Lung (tissue), 12 donors: ENCODE measurements around the gene ADORA2B. TPM values are rescaled to one million over a fixed set of nuclear protein-coding genes. Genes with fewer than 3 reads are reported as not detected.
"Not testable (repeated sequence)": the region's sequence is repeated elsewhere in the genome, so short reads cannot be mapped to it uniquely, and the experiment has no call there.

Source experiments
- ATAC-seq: fragments of 200-7000 bp; cut with Tn5 transposase; one replicate; pipeline ENCODE4 v1.9.1; 2020; ENCODE audit warnings: moderate number of reproducible peaks; ENCODE audit not compliant: insufficient read depth, low FRiP score
- DNase-seq, 3 donors: peaks; one replicate each; pipeline ENCODE4 v3.0.0-alpha.2; 2013 to 2017
- H3K27ac ChIP-seq, 2 donors: one replicate each; pipeline ENCODE4 v1.5.1; 2013; ENCODE audit warnings: mild to moderate bottlenecking in 2 of 2, moderate library complexity in 2 of 2, control low read depth in 1 of 2, inconsistent platforms in 1 of 2, low read depth in 1 of 2, low read length in 1 of 2
- H3K27me3 ChIP-seq, 3 donors: one replicate each; pipeline ENCODE4 v1.5.1; 2013; ENCODE audit warnings: low read length in 2 of 3; ENCODE audit not compliant: control insufficient read depth in 3 of 3, insufficient read depth in 3 of 3
- H3K36me3 ChIP-seq, 4 donors: one replicate each; pipeline ENCODE4 v1.5.1; 2013; ENCODE audit warnings: low read length in 4 of 4, mild to moderate bottlenecking in 1 of 4, moderate library complexity in 1 of 4; ENCODE audit not compliant: control insufficient read depth in 4 of 4, insufficient read depth in 4 of 4
- H3K4me1 ChIP-seq, 5 donors: one replicate each; pipeline ENCODE4 v1.5.1; 2013; ENCODE audit warnings: low read length in 5 of 5, mild to moderate bottlenecking in 2 of 5, moderate library complexity in 1 of 5; ENCODE audit not compliant: control insufficient read depth in 5 of 5, insufficient read depth in 5 of 5
- H3K4me3 ChIP-seq: one replicate; pipeline ENCODE4 v1.5.1; 2013; ENCODE audit warnings: mild to moderate bottlenecking, control low read depth, moderate library complexity
- H3K9ac ChIP-seq, 2 donors: one replicate each; pipeline ENCODE4 v1.5.1; 2013; ENCODE audit warnings: low read length in 2 of 2, control low read depth in 1 of 2; ENCODE audit not compliant: insufficient read depth in 1 of 2
- H3K9me3 ChIP-seq, 4 donors: one replicate each; pipeline ENCODE4 v1.5.1; 2013; ENCODE audit warnings: low read length in 3 of 4, mild to moderate bottlenecking in 1 of 4, moderate library complexity in 1 of 4; ENCODE audit not compliant: control insufficient read depth in 4 of 4, insufficient read depth in 3 of 4
- WGBS, 2 donors: extraction: QIAGEN DNeasy Blood & Tissue Kit; methylation state at CpG; one replicate each; pipeline ENCODE4 v1.1.7; 2013; 5-methylcytosine and 5-hydroxymethylcytosine counted together
- polyA plus RNA-seq, 2 donors: library from polyadenylated mRNA; stranded (reverse); fragments of 200-250 nt; gene quantifications; one replicate each; pipeline ENCODE4 v1.2.1, GENCODE V29; 2013
- total RNA-seq, 2 donors: library from RNA; depleted of rRNA in 1 of 2; stranded (reverse); fragments of >200 nt in 1 of 2; gene quantifications; one replicate each; pipeline ENCODE4 v1.2.1, GENCODE V29; 2014 to 2021
- TF ChIP-seq, protein P1 (sequence below): IDR thresholded peaks from 2 replicates; pipeline ENCODE4 v1.5.1; 2012; ENCODE audit warnings: mild to moderate bottlenecking; ENCODE audit errors: control extremely low read depth, extremely low read depth
- donor health status: control.
- donor health status: control.
- donor health status: Bipolar disorder and iron deficiency.
- donor health status: healthy.
- donor health status: DM: yes; HTN: yes; CAD: no.

Gene ADORA2B
- total and polyA plus RNA-seq, 4 donors: 4.2 to 9.3 (median 5.3) TPM

DNA sequence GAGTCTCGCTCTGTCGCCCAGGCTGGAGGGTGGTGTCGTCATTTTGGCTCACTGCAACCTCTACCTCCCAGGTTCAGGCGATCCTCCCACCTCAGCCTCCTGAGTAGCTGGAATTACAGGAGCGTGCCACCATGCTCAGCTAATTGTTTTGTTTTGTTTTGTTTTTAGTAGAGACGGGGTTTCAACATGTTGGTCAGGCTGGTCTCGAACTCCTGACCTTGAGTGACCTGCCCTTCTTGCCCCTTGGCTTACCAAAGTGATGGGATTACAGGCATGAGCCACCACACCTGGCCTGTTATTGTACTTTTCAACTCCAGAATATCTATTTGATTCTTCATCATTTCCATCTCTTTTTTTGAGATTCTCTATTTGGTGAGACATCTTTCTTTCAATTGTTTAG is 9.0 kb upstream of the ADORA2B start:
- no peak for ATAC-seq
- no peak for DNase-seq
- H3K36me3 ChIP-seq: no peaks in the 10 kb centered on the region
- H3K27me3 ChIP-seq: no peaks in the 10 kb centered on the region
- TF ChIP-seq, protein P1, sequence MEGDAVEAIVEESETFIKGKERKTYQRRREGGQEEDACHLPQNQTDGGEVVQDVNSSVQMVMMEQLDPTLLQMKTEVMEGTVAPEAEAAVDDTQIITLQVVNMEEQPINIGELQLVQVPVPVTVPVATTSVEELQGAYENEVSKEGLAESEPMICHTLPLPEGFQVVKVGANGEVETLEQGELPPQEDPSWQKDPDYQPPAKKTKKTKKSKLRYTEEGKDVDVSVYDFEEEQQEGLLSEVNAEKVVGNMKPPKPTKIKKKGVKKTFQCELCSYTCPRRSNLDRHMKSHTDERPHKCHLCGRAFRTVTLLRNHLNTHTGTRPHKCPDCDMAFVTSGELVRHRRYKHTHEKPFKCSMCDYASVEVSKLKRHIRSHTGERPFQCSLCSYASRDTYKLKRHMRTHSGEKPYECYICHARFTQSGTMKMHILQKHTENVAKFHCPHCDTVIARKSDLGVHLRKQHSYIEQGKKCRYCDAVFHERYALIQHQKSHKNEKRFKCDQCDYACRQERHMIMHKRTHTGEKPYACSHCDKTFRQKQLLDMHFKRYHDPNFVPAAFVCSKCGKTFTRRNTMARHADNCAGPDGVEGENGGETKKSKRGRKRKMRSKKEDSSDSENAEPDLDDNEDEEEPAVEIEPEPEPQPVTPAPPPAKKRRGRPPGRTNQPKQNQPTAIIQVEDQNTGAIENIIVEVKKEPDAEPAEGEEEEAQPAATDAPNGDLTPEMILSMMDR: no peak
- H3K27ac ChIP-seq: no peak overlapping the region
- H3K4me1 ChIP-seq: no peaks in the 10 kb centered on the region
- 96% methylated on average over 7 of the region's 7 CpGs for WGBS, 2 donors
- H3K9me3 ChIP-seq: no peaks in the 10 kb centered on the region
- no peak overlapping the region for H3K4me3 ChIP-seq
- no peak overlapping the region for H3K9ac ChIP-seq

- not testable (repeated sequence) for H3K27ac ChIP-seq, H3K4me3 ChIP-seq, ATAC-seq, H3K9ac ChIP-seq, H3K27me3 ChIP-seq, DNase-seq, H3K9me3 ChIP-seq, H3K36me3 ChIP-seq, H3K4me1 ChIP-seq
- WGBS, 2 donors: 96 to 100% methylated on average over 4 of the region's 4 CpGs
These were observed 8.4 kb upstream of the ADORA2B start for GRCh38 chr17:15936481-15936880.

DNA sequence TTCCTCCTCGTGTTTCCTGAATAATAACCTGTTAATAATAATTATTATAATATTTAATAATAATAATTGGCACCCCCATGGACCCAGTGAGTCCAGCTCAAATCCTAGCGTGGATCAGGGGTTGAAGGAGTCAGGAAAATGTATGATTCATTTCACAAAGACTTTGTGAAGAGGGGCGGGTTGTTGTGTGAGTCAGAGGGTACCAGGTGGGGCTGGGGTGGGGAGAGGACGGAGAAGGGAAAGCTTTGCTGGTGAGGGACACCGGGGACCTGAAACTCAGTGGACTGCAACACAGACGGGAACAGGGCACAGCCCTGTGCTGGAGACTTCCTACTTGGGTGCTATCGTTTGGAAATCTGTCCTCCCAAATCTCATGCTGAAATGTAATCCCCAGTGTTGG is 3.1 kb upstream of the ADORA2B start:
- Histone ChIP-seq H3K36me3 (no peaks in the 10 kb centered on the region), H3K9ac (no peak overlapping the region), H3K4me1 (peaks cover 0 to 19% (median 10%) of the 10 kb centered on the region in 5 donors), H3K4me3 (no peak overlapping the region), H3K27me3 (peaks cover 0 to 10% (median 5%) of the 10 kb centered on the region in 3 donors), H3K9me3 (no peaks in the 10 kb centered on the region), H3K27ac (no peak overlapping the region)
- TF ChIP-seq, protein P1: no peak
- WGBS, 2 donors: 86 to 87% methylated on average over 7 of the region's 7 CpGs
- no peak for ATAC-seq
- no peak for DNase-seq

DNA sequence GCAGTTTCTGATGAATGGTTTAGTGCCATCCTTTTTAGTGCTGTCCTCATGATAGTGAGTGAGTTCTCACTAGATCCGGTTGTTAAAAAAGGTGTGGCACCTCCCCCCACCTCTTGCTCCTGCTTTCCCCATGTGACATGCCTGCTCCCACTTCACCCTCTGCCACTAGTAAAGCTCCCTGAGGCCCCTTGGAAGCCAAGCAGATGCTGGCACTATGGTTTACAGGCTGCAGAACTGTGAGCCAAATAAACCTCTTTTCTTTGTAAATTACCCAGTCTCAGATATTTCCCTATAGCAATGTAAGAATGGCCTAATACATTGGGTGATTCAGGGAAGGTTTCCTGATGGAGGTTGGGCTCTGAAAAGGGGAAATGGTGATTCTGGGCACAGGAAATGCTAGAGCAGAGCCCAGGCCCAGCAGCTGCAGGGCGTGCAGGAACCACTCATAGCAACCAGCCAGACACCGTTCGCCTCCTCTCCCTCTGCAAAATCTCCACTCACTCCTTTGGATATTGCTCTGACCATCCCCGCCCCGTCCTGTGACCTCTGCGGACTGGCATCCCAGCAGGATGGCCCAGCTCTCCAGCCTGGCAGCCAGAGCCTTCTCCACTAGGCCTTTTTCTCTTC is 2.6 kb upstream of the ADORA2B start:
- no peak for ATAC-seq

More for the DNA sequence above, 2.6 kb upstream of the ADORA2B start:
- H3K4me3 ChIP-seq: no peak overlapping the region
- peaks cover 0 to 19% (median 10%) of the 10 kb centered on the region in 5 donors for H3K4me1 ChIP-seq
- 67 to 68% methylated on average over 7 of the region's 7 CpGs for WGBS, 2 donors
- no peaks in the 10 kb centered on the region for H3K9me3 ChIP-seq
- peak overlapping the region in 1 of 2 donors; percentile 5 for H3K27ac ChIP-seq
- no peaks in the 10 kb centered on the region for H3K36me3 ChIP-seq
- TF ChIP-seq, protein P1: no peak
- H3K9ac ChIP-seq: no peak overlapping the region
- H3K27me3 ChIP-seq: peaks cover 0 to 10% (median 5%) of the 10 kb centered on the region in 3 donors
- no peak for DNase-seq
